NCI-H345 treated with DMSO at 0.1 percent for 48 hours (cell line): ENCODE measurements around the gene MRPL3.

Source experiments
- DNase-seq: peaks from one replicate; lab custom pipeline; 2025; ENCODE audit not compliant: unreplicated experiment; lab: John Stamatoyannopoulos, UW

The MRPL3 gene

DNA sequence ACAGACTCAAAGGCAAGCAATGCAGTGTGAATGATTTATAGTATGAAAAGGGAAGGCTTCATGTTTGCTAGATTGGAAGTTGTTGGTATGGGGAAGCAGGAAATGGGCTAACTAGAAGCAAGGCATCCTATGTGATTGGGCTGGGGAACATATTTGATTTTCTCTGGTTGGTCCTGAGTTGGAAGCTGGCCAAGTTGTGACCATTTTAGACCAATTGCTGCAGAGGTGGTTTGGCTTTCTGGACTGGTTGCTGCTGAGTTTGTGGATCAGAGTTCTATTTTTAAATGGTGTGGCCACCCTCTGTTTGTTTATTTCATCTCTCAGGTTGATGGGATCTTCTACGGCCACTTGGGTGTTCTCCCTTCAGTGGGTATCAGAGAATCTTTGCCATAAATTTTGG, 81.5 kb downstream of the MRPL3 start:
- DNase-seq, result no peak

GRCh38 chr3:131417751-131418150, 85.0 kb downstream of the MRPL3 start:
- DNase-seq, result no peak
